PC-9 (cell line): ENCODE results near the gene CS. TPM values are rescaled to one million over a fixed set of nuclear protein-coding genes. Genes with fewer than 3 reads are reported as not detected.

Source experiments
- BruUV-seq: library from RNA; stranded (reverse); fragments of 400-500 nt; replicated peaks from 2 replicates; lab custom pipeline; 2021; lab: Mats Ljungman, UMichigan
- CTCF ChIA-PET: fragments of 300-600 bp; sonication (Branson Sonifier 250); formaldehyde crosslinking; loops from one replicate; lab custom pipeline; 2022; ENCODE audit warnings: antibody characterized with exemption; lab: Charles Lee
- POLR2A ChIA-PET: fragments of 300-600 bp; sonication (Branson Sonifier 250); formaldehyde crosslinking; loops from one replicate; lab custom pipeline; 2022; ENCODE audit warnings: antibody characterized with exemption; ENCODE audit not compliant: unreplicated experiment; lab: Charles Lee
- DNase-seq, 2 experiments: peaks; one replicate each; pipeline versions ENCODE4 v3.0.0 to v3.0.0-alpha.2; 2015 to 2022; ENCODE audit warnings: mixed read lengths in 1 of 2
- H2AFZ ChIP-seq: fragments of 200-600 bp; sonication (generic); 2 replicates; pipeline ENCODE4 v1.8.1; 2017; ENCODE audit warnings: antibody characterized with exemption
- H3F3A ChIP-seq: fragments of 200-600 bp; sonication (generic); 2 replicates; pipeline ENCODE4 v1.8.1; 2017; ENCODE audit warnings: antibody characterized with exemption, mild to moderate bottlenecking, low read depth; ENCODE audit not compliant: insufficient read depth
- H3K27ac ChIP-seq: fragments of 200-600 bp; sonication (generic); 2 replicates; pipeline ENCODE4 v1.6.1; 2016; ENCODE audit warnings: mixed run types
- H3K27me3 ChIP-seq: fragments of 200-600 bp; sonication (generic); 2 replicates; pipeline ENCODE4 v1.6.1; 2016; ENCODE audit warnings: low read depth, mixed run types; ENCODE audit not compliant: insufficient read depth
- H3K36me3 ChIP-seq: fragments of 200-600 bp; sonication (generic); 2 replicates; pipeline ENCODE4 v1.6.1; 2016; ENCODE audit warnings: low read depth, mixed run types
- H3K4me1 ChIP-seq: fragments of 200-600 bp; sonication (generic); replicated peaks from 2 replicates; pipeline ENCODE4 v1.6.1; 2016; ENCODE audit warnings: mixed run types; ENCODE audit not compliant: insufficient read depth
- H3K4me2 ChIP-seq: fragments of 200-600 bp; sonication (generic); 2 replicates; pipeline ENCODE4 v1.6.1; 2017; ENCODE audit warnings: mixed run types
- H3K4me3 ChIP-seq: fragments of 200-600 bp; sonication (generic); 2 replicates; pipeline ENCODE4 v1.6.1; 2016; ENCODE audit warnings: mixed run types
- H3K79me2 ChIP-seq: fragments of 200-600 bp; sonication (generic); 2 replicates; pipeline ENCODE4 v1.6.1; 2017; ENCODE audit warnings: low read depth, mixed run types
- H3K9me2 ChIP-seq: fragments of 200-600 bp; sonication (generic); 2 replicates; pipeline ENCODE4 v1.8.1; 2017; ENCODE audit warnings: mild to moderate bottlenecking; ENCODE audit not compliant: insufficient read depth
- H3K9me3 ChIP-seq: fragments of 200-600 bp; sonication (generic); 2 replicates; pipeline ENCODE4 v1.8.1; 2016; ENCODE audit warnings: low read depth; ENCODE audit not compliant: insufficient read depth
- H4K20me1 ChIP-seq: fragments of 200-600 bp; sonication (generic); 2 replicates; pipeline ENCODE4 v1.8.1; 2017; ENCODE audit not compliant: insufficient read depth
- EZH2 ChIP-seq: fragments of 200-600 bp; sonication (generic); IDR thresholded peaks from 2 replicates; pipeline ENCODE4 v1.8.0; 2017; ENCODE audit warnings: antibody characterized with exemption, low read depth
- intact Hi-C: fragments of 100-400 bp; cut with micrococcal nuclease; formaldehyde crosslinking; loops from one replicate; pipeline ENCODE4 v1.10.0; 2022; ENCODE audit not compliant: unreplicated experiment
- total RNA-seq: library from RNA; stranded (reverse); gene quantifications from 2 replicates; pipeline ENCODE4 v1.2.3, GENCODE V29; 2021
- TF ChIP-seq, protein P1 (sequence below): fragments of 200-600 bp; sonication (generic); conservative IDR thresholded peaks from 2 replicates; pipeline ENCODE4 v1.6.1; 2017; ENCODE audit warnings: mixed run types, antibody characterized with exemption, mild to moderate bottlenecking, moderate library complexity

The CS gene
- total RNA-seq, 1 experiment from 2014 or later = 205 TPM

DNA sequence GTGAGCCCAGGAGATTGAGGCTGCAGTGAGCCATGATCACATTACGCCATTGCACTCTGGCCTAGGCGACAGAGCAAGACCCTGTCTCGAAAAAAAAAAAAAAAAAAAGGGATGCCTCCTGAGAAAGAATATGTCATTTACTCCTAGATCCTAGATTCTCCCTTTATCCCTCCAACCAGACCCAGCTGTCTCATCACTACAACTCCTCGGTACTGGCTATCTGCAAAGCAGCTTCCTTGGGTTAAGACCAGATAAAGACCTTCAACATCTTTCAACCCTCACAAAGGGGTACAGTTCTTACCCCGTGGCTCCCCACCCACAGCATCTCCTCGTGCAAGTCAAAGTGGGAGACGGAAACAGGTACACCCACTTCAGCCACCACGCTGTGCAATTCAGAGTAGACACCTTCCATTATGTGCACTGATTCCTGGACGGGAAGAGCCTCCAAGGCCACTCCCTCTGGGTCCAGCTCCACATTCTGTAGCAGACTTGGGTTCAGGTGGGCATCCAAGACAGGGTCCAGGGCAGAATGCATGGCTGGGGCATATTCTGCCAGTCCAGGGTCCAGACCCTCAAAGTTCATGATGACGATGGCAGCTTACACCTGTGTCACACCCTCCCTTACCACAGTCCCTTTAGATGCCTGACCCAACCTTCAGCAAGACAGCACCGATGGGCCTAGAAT is 32.5 kb upstream of the CS start:
- H2AFZ ChIP-seq = peak overlapping the region; percentile 87; the same call in 1 of the 2 replicates

DNA sequence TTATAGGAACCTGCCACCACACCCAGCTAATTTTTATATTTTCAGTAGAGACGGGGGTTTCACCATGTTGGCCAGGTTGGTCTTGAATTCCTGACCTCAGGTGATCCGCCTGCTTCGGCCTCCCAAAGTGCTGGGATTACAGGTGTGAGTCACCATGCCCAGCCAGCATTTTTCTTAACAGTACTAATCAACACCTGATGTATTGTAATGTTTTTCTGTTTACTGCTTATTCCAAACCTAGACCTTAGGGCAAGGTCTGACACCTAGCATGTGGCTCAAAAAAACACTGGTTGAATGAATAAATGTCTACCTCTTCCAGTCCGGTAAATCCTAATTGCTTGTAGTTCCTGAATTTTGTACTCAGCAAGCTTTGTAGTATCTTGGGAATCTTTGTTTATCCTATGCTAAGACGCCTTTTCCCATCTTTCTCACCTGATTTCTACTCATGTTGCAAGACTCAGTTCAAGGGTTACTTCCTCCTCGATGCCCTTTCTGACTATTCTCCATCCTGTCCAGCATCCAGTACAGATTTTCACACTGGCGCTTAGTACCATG is 30.9 kb upstream of the CS start:
- DNase-seq = peak in 1 of 2 experiments; percentile 63
- Histone ChIP-seq H3K27me3 (no peaks in the 10 kb centered on the region), H3K9me3 (no peaks in the 10 kb centered on the region), H4K20me1 (no peaks in the 10 kb centered on the region), H3K4me2 (peak overlapping the region; percentile 32), H3K79me2 (peaks cover 13% of the 10 kb centered on the region), H3K4me3 (no peak overlapping the region), H3K27ac (peak overlapping the region; percentile 48), H3F3A (peaks cover 23% of the 10 kb centered on the region), H3K4me1 (peaks cover 23% of the 10 kb centered on the region), H3K9me2 (no peaks in the 10 kb centered on the region), H2AFZ (no peak overlapping the region), H3K36me3 (peaks cover under 1% of the 10 kb centered on the region; the same call in 1 of the 2 replicates)
- CTCF ChIA-PET = no interaction called here
- intact Hi-C loops = no loop called here
- BruUV-seq = no TSS peak
- POLR2A ChIA-PET = interaction anchor here (0.6 kb wide), 1 partner anchor 14 kb away, joined by 5 read pairs; no protein-coding TSS in a partner anchor
- TF ChIP-seq, protein P1, sequence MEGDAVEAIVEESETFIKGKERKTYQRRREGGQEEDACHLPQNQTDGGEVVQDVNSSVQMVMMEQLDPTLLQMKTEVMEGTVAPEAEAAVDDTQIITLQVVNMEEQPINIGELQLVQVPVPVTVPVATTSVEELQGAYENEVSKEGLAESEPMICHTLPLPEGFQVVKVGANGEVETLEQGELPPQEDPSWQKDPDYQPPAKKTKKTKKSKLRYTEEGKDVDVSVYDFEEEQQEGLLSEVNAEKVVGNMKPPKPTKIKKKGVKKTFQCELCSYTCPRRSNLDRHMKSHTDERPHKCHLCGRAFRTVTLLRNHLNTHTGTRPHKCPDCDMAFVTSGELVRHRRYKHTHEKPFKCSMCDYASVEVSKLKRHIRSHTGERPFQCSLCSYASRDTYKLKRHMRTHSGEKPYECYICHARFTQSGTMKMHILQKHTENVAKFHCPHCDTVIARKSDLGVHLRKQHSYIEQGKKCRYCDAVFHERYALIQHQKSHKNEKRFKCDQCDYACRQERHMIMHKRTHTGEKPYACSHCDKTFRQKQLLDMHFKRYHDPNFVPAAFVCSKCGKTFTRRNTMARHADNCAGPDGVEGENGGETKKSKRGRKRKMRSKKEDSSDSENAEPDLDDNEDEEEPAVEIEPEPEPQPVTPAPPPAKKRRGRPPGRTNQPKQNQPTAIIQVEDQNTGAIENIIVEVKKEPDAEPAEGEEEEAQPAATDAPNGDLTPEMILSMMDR = no peak
- no peak for TF ChIP-seq EZH2

More for the DNA sequence above, 32.5 kb upstream of the CS start:
- intact Hi-C loops = no loop called here
- no peak for DNase-seq
- H3K36me3 ChIP-seq = no peaks in the 10 kb centered on the region
- H3K27ac ChIP-seq = peak overlapping the region; percentile 89
- H3K27me3 ChIP-seq = no peaks in the 10 kb centered on the region
- peak overlapping the region; percentile 95 for H3K4me2 ChIP-seq
- peaks cover 13% of the 10 kb centered on the region for H3K79me2 ChIP-seq
- H3K4me1 ChIP-seq = peaks cover 24% of the 10 kb centered on the region
- BruUV-seq = no TSS peak
- H3F3A ChIP-seq = peaks cover 27% of the 10 kb centered on the region
- peak overlapping the region; percentile 88 for H3K4me3 ChIP-seq
- ChIA-PET CTCF (interaction anchor here (0.7 kb wide), 1 partner anchor 671 kb away, joined by 5 read pairs; no protein-coding TSS in a partner anchor), POLR2A (no interaction called here)
- no peaks in the 10 kb centered on the region for H3K9me2 ChIP-seq
- no peaks in the 10 kb centered on the region for H3K9me3 ChIP-seq
- no peak for TF ChIP-seq EZH2
- TF ChIP-seq, protein P1 = no peak
- no peaks in the 10 kb centered on the region for H4K20me1 ChIP-seq

DNA sequence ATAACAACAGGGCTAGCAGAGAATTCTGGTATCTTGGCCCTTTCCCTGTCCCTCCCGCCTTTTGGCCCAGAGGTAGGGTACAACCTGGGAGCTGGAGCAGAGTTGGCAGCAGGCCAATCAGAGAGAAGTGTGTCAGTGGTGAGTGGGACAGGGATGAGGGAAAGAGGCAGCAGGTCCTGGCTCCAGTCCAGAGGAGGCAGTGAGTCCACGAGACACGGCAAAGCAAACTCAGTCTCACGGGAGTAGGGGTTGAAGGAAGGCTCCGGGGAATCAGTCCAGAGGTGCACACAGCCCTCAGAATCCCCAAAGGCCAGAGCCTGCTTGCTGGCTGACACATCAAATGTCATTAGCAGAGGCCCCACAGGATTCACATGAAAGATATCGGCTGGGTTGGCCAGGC is 26.4 kb upstream of the CS start:
- H3F3A ChIP-seq = peaks cover 10% of the 10 kb centered on the region; the same call in 1 of the 2 replicates
- H3K79me2 ChIP-seq = no peaks in the 10 kb centered on the region
- H2AFZ ChIP-seq = no peak overlapping the region
- H3K27ac ChIP-seq = no peak overlapping the region
- ChIA-PET POLR2A (interaction anchor here (0.5 kb wide), 1 partner anchor 32 kb away, joined by 3 read pairs; no protein-coding TSS in a partner anchor), CTCF (no interaction called here)
- H3K27me3 ChIP-seq = no peaks in the 10 kb centered on the region
- no peak for DNase-seq
- H3K4me1 ChIP-seq = peaks cover 6% of the 10 kb centered on the region; the same call in 1 of the 2 replicates
- H3K4me2 ChIP-seq = no peak overlapping the region
- BruUV-seq = no TSS peak
- peaks cover 11% of the 10 kb centered on the region; the same call in 1 of the 2 replicates for H3K36me3 ChIP-seq
- TF ChIP-seq, protein P1 = no peak
- no peak for TF ChIP-seq EZH2
- H3K9me3 ChIP-seq = no peaks in the 10 kb centered on the region
- H3K4me3 ChIP-seq = no peak overlapping the region
- H3K9me2 ChIP-seq = no peaks in the 10 kb centered on the region
- intact Hi-C loops = no loop called here
- H4K20me1 ChIP-seq = no peaks in the 10 kb centered on the region
